Measurements from ENCODE around the gene DENND4C. TPM values are rescaled to one million over a fixed set of nuclear protein-coding genes. Genes with fewer than 3 reads are reported as not detected.

DENND4C gene
- 5.9 TPM for polyA plus RNA-seq (2012; ENCODE audit: insufficient read length, low read depth)

DNA sequence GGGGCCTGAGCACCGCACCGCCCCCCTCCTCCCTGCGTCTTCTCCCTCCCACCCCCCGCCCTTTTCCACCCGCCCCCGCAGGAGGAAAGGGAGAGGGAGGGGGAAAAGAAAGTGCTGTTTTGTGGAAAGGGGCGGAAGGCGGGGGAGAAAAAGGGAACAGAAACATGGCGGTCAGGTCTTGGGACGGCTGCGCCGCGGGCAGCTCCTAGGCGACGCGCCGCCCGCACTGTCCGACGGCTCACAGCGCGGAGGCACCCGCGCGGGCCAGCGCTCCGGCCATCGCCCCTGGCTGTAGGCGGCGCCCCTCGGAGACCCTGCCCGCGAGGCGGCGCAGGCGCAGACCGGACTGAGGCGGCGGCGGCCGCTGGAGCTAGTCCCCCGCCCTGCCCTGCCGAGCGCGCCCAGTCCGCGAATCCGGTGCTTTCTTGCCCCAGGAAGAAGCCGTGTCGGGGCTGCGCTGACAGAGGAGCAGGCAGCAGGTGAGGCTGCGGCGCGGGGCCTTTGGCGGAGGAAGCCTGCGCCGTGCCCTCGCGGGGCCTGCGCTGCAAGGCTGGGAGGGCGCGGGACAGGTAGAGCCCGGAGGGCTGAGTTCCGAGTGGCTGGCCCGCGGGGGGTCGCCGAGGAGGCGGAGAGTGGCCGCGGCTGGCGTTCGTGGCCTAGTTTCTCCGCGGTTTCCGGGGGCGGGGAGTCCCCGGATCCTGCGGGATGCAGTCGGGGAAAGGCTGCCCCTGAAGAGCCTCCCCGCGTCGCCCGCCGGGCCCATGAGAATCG lies at the start of gene DENND4C:
DENND4C (plus strand) TSS at position 339 of the 771 bp plus-strand sequence. CDS start 45,482 bp downstream, outside the sequence.
- TF ChIP-seq POLR2AphosphoS5 (IDR thresholded peaks at IDR 0.05; ENCODE audit: low read depth, low read length): no peak; the same call in 1 of the 2 replicates
- TF ChIP-seq TAF1 (IDR thresholded peaks at IDR 0.05; ENCODE audit: borderline replicate concordance, insufficient read depth, low read length): peak; percentile 63; the same call in 1 of the 2 replicates
- peak; percentile 34 for TF ChIP-seq FOXP2 (optimal IDR thresholded peaks at IDR 0.05; ENCODE audit: borderline replicate concordance, extremely low read depth, extremely low read length, insufficient read depth)
- TF ChIP-seq, protein P1, sequence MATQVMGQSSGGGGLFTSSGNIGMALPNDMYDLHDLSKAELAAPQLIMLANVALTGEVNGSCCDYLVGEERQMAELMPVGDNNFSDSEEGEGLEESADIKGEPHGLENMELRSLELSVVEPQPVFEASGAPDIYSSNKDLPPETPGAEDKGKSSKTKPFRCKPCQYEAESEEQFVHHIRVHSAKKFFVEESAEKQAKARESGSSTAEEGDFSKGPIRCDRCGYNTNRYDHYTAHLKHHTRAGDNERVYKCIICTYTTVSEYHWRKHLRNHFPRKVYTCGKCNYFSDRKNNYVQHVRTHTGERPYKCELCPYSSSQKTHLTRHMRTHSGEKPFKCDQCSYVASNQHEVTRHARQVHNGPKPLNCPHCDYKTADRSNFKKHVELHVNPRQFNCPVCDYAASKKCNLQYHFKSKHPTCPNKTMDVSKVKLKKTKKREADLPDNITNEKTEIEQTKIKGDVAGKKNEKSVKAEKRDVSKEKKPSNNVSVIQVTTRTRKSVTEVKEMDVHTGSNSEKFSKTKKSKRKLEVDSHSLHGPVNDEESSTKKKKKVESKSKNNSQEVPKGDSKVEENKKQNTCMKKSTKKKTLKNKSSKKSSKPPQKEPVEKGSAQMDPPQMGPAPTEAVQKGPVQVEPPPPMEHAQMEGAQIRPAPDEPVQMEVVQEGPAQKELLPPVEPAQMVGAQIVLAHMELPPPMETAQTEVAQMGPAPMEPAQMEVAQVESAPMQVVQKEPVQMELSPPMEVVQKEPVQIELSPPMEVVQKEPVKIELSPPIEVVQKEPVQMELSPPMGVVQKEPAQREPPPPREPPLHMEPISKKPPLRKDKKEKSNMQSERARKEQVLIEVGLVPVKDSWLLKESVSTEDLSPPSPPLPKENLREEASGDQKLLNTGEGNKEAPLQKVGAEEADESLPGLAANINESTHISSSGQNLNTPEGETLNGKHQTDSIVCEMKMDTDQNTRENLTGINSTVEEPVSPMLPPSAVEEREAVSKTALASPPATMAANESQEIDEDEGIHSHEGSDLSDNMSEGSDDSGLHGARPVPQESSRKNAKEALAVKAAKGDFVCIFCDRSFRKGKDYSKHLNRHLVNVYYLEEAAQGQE (IDR thresholded peaks at IDR 0.05; ENCODE audit: insufficient read depth in 1 of 2, low read depth in 2 of 2, low read length in 2 of 2): 0 out of 4 replicates have a peak, but pooled peaks of 1 of the 2 experiments have one; percentile 9
- peak; percentile 31; the same call in 1 of the 2 replicates for TF ChIP-seq SIN3A (IDR thresholded peaks at IDR 0.05; ENCODE audit: borderline replicate concordance, insufficient read depth, low read length)

GRCh38 chr9:19180991-19181390 lies 49.5 kb upstream of the DENND4C start:
- TF ChIP-seq SIN3A (IDR thresholded peaks at IDR 0.05; ENCODE audit: borderline replicate concordance, insufficient read depth, low read length): no peak
- TF ChIP-seq FOXP2 (optimal IDR thresholded peaks at IDR 0.05; ENCODE audit: borderline replicate concordance, extremely low read depth, extremely low read length, insufficient read depth): no peak
- TF ChIP-seq POLR2AphosphoS5 (IDR thresholded peaks at IDR 0.05; ENCODE audit: low read depth, low read length): no peak
- no peak for TF ChIP-seq TAF1 (IDR thresholded peaks at IDR 0.05; ENCODE audit: borderline replicate concordance, insufficient read depth, low read length)
- TF ChIP-seq, protein P1 (IDR thresholded peaks at IDR 0.05; ENCODE audit: insufficient read depth in 1 of 2, low read depth in 2 of 2, low read length in 2 of 2): no peak

- TF ChIP-seq POLR2AphosphoS5 (IDR thresholded peaks at IDR 0.05; ENCODE audit: low read depth, low read length) (no peak), FOXP2 (optimal IDR thresholded peaks at IDR 0.05; ENCODE audit: borderline replicate concordance, extremely low read depth, extremely low read length, insufficient read depth) (no peak), TAF1 (IDR thresholded peaks at IDR 0.05; ENCODE audit: borderline replicate concordance, insufficient read depth, low read length) (no peak), SIN3A (IDR thresholded peaks at IDR 0.05; ENCODE audit: borderline replicate concordance, insufficient read depth, low read length) (no peak)
- TF ChIP-seq, protein P1 (IDR thresholded peaks at IDR 0.05; ENCODE audit: insufficient read depth in 1 of 2, low read depth in 2 of 2, low read length in 2 of 2): no peak
Observed at GRCh38 chr9:19181561-19181960, 48.9 kb upstream of the DENND4C start.

- no peak for TF ChIP-seq TAF1 (IDR thresholded peaks at IDR 0.05; ENCODE audit: borderline replicate concordance, insufficient read depth, low read length)
Observed at GRCh38 chr9:19184144-19184917, 46.2 kb upstream of the DENND4C start.

- TF ChIP-seq TAF1 (IDR thresholded peaks at IDR 0.05; ENCODE audit: borderline replicate concordance, insufficient read depth, low read length) (no peak), SIN3A (IDR thresholded peaks at IDR 0.05; ENCODE audit: borderline replicate concordance, insufficient read depth, low read length) (no peak)
Observed at GRCh38 chr9:19185191-19185590, 45.3 kb upstream of the DENND4C start.

All from PFSK-1 (cell line).